ENCODE results near the gene PROKR2. TPM values are rescaled to one million over a fixed set of nuclear protein-coding genes. Genes with fewer than 3 reads are reported as not detected.

The PROKR2 gene
- total and polyA plus RNA-seq, 2 donors (not counting 1 experiment from before 2014, with no cell fraction given): not detected

- Histone ChIP-seq H3K4me2 (ENCODE audit: extremely low read depth, insufficient read depth, low read length) (no peak overlapping the region), H3K9ac (ENCODE audit: insufficient read depth, low read length) (no peak overlapping the region), H3K4me1 (ENCODE audit: control insufficient read depth, extremely low read depth, insufficient read depth, low read length) (no peaks in the 10 kb centered on the region), H3K4me3 (replicated peaks in 1 of 4; ENCODE audit: control extremely low read depth in 1 of 4, insufficient read depth in 1 of 4, low read depth in 3 of 4, low read length in 4 of 4) (no peak overlapping the region), H3K27me3 (ENCODE audit: control insufficient read depth, insufficient read depth, low read length) (no peaks in the 10 kb centered on the region), H4K20me1 (ENCODE audit: control insufficient read depth, extremely low read depth, insufficient read depth, low read length) (no peaks in the 10 kb centered on the region), H3K36me3 (ENCODE audit: control insufficient read depth, insufficient read depth, low read length) (no peaks in the 10 kb centered on the region), H3K27ac (ENCODE audit: insufficient read depth, low read length) (no peak overlapping the region), H2AFZ (ENCODE audit: low read length) (no peak overlapping the region), H3K9me3 (ENCODE audit: control insufficient read depth, insufficient read depth, low read depth, low read length) (no peaks in the 10 kb centered on the region), H3K79me2 (ENCODE audit: control insufficient read depth, insufficient read depth, low read length) (no peaks in the 10 kb centered on the region)
- DNase-seq (ENCODE audit: low read depth in 2 of 2): no peak
- TF ChIP-seq EZH2 (IDR thresholded peaks at IDR 0.05; ENCODE audit: low read length, missing control alignments): no peak
- no peak for TF ChIP-seq CTCF (conservative IDR thresholded peaks at IDR 0.05 in 1 of 2, IDR thresholded peaks at IDR 0.05 in 1 of 2; ENCODE audit: low read depth in 1 of 2, low read length in 2 of 2)
Observed at GRCh38 chr20:5349448-5349847, 32.7 kb upstream of the PROKR2 start.

GRCh38 chr20:5342021-5342420 lies 25.3 kb upstream of the PROKR2 start:
- no peak overlapping the region for H3K4me2 ChIP-seq (ENCODE audit: extremely low read depth, insufficient read depth, low read length)
- no peaks in the 10 kb centered on the region for H3K27me3 ChIP-seq (ENCODE audit: control insufficient read depth, insufficient read depth, low read length)
- no peaks in the 10 kb centered on the region for H3K4me1 ChIP-seq (ENCODE audit: control insufficient read depth, extremely low read depth, insufficient read depth, low read length)
- no peaks in the 10 kb centered on the region for H3K79me2 ChIP-seq (ENCODE audit: control insufficient read depth, insufficient read depth, low read length)
- no peak overlapping the region for H3K9ac ChIP-seq (ENCODE audit: insufficient read depth, low read length)
- no peak for TF ChIP-seq CTCF (conservative IDR thresholded peaks at IDR 0.05 in 1 of 2, IDR thresholded peaks at IDR 0.05 in 1 of 2; ENCODE audit: low read depth in 1 of 2, low read length in 2 of 2)
- no peak for TF ChIP-seq EZH2 (IDR thresholded peaks at IDR 0.05; ENCODE audit: low read length, missing control alignments)
- H3K36me3 ChIP-seq (ENCODE audit: control insufficient read depth, insufficient read depth, low read length): no peaks in the 10 kb centered on the region
- H3K27ac ChIP-seq (ENCODE audit: insufficient read depth, low read length): no peak overlapping the region
- no peaks in the 10 kb centered on the region for H3K9me3 ChIP-seq (ENCODE audit: control insufficient read depth, insufficient read depth, low read depth, low read length)
- H3K4me3 ChIP-seq (replicated peaks in 1 of 4; ENCODE audit: control extremely low read depth in 1 of 4, insufficient read depth in 1 of 4, low read depth in 3 of 4, low read length in 4 of 4): no peak overlapping the region
- no peak for DNase-seq (ENCODE audit: low read depth in 2 of 2)
- H4K20me1 ChIP-seq (ENCODE audit: control insufficient read depth, extremely low read depth, insufficient read depth, low read length): no peaks in the 10 kb centered on the region
- H2AFZ ChIP-seq (ENCODE audit: low read length): no peak overlapping the region

- Histone ChIP-seq H2AFZ (ENCODE audit: low read length) (no peak overlapping the region), H3K4me2 (ENCODE audit: extremely low read depth, insufficient read depth, low read length) (no peak overlapping the region), H3K27ac (ENCODE audit: insufficient read depth, low read length) (no peak overlapping the region), H3K27me3 (ENCODE audit: control insufficient read depth, insufficient read depth, low read length) (no peaks in the 10 kb centered on the region), H3K79me2 (ENCODE audit: control insufficient read depth, insufficient read depth, low read length) (no peaks in the 10 kb centered on the region), H3K9me3 (ENCODE audit: control insufficient read depth, insufficient read depth, low read depth, low read length) (no peaks in the 10 kb centered on the region), H4K20me1 (ENCODE audit: control insufficient read depth, extremely low read depth, insufficient read depth, low read length) (no peaks in the 10 kb centered on the region), H3K4me3 (replicated peaks in 1 of 4; ENCODE audit: control extremely low read depth in 1 of 4, insufficient read depth in 1 of 4, low read depth in 3 of 4, low read length in 4 of 4) (no peak overlapping the region), H3K9ac (ENCODE audit: insufficient read depth, low read length) (no peak overlapping the region), H3K36me3 (ENCODE audit: control insufficient read depth, insufficient read depth, low read length) (no peaks in the 10 kb centered on the region), H3K4me1 (ENCODE audit: control insufficient read depth, extremely low read depth, insufficient read depth, low read length) (no peaks in the 10 kb centered on the region)
- TF ChIP-seq CTCF (conservative IDR thresholded peaks at IDR 0.05 in 1 of 2, IDR thresholded peaks at IDR 0.05 in 1 of 2; ENCODE audit: low read depth in 1 of 2, low read length in 2 of 2): no peak
- no peak for DNase-seq (ENCODE audit: low read depth in 2 of 2)
Observed at GRCh38 chr20:5331340-5331739, 14.6 kb upstream of the PROKR2 start.

Data from fibroblast of lung (primary cell).